Mucosa of gallbladder (tissue), 1 donor: ENCODE results near the gene C17orf78. TPM values are rescaled to one million over a fixed set of nuclear protein-coding genes. Genes with fewer than 3 reads are reported as not detected.
"Not testable (repeated sequence)": the region's sequence is repeated elsewhere in the genome, so short reads cannot be mapped to it uniquely, and the experiment has no call there.

Experiments
- DNase-seq: peaks from one replicate; pipeline ENCODE4 v3.0.0-alpha.2; 2020; ENCODE audit warnings: low spot score
- total RNA-seq: library from RNA; stranded (reverse); gene quantifications from one replicate; pipeline ENCODE4 v1.2.1, GENCODE V29; 2021
- donor health status: DM: no; HTN: no; CAD: no.

Gene C17orf78
- total RNA-seq: not detected

DNA sequence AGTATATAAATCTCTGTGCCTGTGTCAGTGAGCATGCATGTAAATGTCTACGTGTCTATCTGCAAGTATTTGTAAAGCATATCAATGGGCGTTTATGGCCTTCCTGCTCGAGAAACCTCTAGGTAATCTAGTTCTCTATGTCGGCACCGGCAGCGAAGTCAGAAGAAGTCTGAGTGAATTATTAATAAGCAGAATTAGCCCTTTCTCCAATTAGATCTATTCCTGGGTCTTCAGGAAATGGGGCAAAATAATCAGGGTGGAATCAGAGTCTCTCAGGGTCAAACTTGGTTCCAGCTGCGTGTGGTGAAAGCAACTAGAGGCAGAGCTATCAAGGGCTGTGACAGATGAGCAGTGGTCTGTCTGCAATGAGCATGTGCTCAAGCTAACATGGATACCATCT lies at the start of gene C17orf78:
Gene C17orf78, plus strand, starts transcription at position 280 of the 400 bp plus-strand sequence. Its CDS starts 108 bp downstream, at position 388.
- DNase-seq: no peak

DNA sequence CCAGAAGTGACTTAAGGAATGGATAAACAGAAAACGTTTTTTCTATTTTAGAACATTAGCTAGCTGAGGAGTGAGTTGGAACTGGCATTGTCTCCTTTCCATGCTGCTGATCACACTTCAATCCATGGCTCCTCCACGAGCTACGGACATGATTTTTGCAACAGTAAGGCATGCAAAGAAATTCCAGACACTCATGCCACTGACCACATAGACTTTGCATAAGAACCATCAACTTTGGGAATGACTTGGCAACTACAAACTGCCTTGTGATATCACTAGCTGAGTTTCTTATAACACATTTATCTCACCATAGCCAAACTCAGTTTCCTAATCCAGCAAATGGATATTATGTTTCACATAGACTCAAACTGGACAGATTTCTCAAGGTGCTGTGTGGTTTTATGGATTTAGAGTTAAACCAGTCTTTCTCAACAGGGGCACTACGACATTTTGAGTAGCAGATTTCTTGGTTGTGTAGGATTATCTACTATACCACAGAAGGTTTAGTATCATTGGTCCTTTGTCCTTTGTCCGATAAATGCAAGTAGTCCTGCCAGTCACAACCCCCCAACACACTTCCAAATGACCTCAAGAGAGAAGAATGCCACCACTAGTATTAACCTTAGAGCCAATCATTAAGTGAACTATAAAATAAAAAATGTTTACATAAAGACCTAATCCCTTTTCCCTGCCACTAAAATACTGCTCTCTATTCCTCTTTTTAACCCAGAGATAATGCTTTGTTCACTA lies 48.3 kb upstream of the C17orf78 start:
- no peak for DNase-seq

DNA sequence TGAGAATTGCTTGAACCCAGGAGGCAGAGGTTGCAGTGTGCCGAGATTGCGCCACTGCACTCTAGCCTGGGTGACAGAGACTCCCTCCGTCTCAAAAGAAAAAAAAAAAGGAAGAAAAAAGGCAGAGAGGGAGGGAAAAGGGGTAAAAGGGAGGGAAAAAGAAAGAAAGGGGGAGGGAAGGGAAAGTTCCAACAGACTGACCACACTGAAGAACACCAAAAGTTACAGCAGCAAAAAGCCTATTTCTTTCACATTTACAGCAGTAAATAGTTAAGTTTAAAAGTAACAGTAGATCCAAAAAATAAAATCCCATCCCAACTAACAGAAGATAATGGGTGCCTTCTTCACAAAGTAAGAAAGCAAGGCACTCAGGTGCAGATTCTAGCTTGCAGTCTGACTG lies 36.9 kb upstream of the C17orf78 start:
- DNase-seq: no peak

DNA sequence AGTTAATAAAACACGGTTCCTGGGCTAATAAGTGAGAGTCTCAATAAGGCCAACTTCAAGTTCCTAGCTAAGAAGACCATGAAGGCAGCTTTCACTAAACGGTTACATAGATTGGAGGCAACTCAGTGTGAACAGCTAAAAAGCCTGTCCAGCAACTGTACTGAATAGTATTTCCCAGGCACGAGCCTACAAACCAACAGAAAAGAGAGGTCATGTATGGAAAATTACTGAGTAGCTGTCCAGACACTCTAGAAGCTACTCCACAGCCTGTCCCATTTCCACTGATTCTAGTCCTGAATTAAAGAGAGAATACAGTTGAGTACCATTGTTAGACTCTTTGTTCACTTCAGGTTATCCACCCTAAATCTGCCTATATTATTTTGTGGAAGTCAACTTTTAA lies 36.5 kb upstream of the C17orf78 start:
- DNase-seq: no peak

DNA sequence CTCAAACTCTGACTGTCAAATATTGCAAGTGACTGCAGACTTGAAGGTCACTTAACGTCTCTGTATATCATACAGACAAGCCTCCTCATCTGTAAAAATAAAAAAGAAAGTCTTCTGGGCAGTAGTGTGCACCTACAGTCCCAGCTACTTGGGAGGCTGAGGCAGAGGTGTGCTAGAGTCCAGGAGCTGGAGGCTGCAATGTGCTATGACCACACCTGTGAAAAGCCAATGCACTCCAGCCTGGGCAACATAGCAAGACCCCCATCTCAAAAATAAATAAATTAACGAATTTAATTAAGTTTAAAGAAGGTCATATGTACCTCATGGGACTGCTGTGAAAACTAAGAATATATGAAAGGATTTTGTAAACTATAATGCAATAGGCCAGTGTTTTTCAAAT lies 35.0 kb upstream of the C17orf78 start:
- no peak for DNase-seq

DNA sequence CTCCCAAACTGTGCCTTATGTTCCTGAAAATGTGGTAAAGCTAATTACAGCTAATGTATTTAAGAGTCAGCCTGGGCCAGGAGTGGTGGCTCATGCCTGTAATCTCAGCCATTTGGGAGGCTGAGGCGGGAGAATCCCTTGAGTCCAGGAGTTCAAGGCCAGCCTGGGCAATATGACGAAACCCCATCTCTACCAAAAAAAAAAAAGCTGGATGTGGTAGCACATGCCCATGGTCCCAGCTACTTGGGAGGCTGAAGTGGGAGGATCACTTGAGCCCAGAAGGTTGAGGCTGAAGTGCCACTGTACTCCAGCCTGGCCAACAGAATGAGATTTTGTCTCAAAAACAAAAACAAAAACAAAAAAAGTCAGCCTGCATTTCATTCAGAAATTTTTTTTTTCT lies 33.2 kb upstream of the C17orf78 start:
- DNase-seq: no peak

DNA sequence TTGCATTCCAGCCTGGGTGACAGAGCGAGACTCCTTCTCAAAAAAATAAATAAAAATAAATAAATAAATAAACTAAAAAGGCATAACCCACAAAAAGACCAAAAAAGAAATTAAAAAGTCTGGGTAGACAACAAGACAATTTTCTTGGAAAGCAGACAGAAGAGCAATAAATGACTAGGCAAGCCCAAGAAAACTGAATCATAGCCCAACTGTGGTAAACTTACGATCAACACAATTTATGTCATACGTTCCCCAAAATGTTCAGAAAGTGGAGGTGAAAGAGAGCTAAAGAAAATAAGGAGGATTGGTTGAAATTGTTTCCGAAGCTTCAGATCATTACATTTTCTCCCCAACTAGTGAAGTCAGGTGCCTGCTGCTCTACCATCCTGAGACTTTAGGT lies 31.3 kb upstream of the C17orf78 start:
- no peak for DNase-seq

DNA sequence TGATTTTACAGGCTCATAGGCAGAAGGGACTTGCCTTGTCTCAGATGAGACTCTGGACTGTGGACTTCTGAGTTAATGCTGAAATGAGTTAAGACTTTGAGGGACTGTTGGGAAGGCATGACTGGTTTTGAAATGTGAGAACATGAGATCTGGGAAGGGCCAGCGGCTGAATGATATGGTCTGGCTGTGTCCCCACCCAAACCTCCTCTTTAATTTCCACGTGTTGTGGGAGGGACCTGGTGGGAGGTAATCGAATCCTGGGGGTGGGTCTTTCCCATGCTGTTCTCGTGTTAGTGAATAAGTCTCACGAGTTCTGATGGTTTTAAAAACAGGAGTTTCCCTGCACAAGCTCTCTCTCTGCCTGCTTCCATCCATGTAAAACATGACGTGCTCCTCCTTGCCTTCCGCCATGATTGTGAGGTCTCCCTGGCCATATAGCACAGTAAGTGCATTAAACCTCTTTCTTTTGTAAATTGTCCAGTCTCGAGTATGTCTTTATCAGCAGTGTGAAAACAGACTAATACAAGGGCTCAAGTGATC lies 28.9 kb upstream of the C17orf78 start:
- DNase-seq: not testable (repeated sequence)

DNA sequence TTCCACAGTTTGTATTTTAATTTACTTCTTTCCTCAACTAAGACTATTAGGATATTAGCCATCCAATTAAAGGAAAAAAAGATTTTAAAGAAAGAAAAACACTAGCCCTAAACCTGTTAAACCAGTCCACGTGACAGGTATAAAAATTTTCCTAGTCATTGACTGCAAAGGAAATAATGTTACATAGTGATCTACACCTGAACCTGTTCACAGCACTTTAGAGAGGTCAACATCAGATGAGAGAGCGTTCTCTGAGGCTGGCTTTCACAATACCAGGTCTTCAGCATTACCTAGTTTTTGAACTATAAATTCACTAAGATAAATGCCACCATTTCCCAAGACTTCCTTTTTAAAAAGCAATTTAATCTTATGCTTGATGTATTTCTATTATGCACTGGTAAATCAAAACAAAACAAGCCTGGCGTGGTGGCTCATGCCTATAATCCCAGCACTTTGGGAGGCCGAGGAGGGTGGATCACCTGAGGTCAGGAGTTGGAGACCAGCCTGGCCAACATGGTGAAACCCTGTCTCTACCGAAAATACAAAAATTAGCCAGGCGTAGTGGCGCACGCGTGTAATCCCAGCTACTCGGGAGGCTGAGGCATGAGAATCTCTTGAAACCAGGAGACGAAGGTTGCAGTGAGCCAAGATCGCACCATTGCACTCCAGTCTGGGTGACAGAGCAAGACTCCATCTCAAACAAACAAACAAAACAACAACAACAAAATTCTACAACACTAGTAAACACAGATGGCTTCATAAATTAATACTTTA lies 18.8 kb upstream of the C17orf78 start:
- DNase-seq: not testable (repeated sequence)

DNA sequence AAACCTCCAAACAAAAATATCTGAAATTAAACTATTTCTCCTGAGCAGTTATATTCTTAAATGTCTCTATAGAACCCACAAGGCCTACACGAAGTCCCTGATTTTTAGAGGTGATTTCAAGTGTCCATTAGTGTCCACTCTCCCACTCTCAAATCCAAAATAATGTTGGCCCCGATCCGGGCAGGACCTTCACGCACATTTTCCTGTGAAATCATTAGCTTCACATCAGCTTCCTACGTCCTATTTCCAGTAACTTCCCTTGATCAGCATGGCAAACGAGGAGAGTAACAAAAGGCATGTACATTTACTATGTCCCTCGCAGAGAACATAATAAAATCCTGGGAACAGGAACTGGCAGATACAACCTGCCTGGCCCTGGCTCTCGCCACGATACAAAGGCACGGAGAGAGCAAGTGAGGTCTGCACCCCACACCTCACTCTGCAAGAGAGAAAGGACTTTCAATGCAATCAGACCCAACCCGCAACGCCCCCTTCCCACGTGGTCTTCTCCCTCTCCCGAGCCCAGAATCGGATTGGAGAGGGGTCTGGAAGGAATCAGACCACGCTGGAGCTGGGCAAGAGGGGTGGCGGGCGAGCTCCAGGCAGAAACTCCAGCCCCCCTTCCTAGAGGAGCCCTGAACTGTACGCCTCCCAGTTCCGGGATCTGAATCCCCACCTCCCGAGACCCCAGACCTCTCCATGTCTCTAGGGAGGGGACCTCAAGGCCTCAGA lies 17.5 kb upstream of the C17orf78 start:
- DNase-seq: peak; percentile 21

DNA sequence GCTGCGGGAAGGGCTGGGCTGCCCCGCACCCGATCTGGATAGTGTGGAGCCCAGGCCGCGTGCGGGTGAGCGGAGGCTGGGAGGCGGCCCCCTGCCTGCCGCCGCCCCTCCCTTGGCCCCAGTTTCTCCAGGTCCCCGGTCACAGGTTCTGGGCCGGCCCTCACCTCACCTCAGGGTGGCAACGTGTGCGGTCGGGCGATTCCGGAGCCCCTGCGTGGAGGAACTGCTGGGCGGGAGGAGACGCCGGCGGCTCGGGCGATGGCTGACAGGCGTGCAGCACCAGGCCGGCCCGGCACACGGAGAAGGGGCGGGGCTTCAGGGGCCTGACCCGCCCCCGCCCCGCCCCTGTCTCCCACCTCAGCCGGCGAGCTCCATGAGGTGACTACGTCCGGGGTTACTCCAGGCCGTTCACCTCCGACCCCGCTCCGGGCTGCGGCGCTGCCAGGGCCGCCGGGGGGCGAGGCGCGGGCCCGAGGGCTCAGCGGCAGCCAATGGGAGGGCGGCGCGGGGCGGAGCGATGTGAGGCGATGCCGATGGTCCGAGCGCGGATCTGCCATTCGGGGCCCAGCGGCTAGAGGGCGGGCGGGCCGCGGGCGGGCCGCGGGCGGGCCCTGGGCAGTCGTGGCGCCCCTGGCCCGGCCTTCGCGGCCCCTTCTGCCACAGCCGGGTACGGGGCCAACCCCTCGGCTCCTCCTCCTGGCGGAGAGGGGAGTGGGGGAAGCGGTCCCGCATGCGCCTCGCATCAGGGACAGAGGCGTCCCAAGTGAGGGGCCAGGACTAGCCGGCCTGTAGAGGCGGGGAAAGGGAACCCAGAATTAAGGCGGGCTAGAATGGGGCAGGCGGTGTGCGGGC lies 16.7 kb upstream of the C17orf78 start:
- DNase-seq: peak; percentile 94

DNA sequence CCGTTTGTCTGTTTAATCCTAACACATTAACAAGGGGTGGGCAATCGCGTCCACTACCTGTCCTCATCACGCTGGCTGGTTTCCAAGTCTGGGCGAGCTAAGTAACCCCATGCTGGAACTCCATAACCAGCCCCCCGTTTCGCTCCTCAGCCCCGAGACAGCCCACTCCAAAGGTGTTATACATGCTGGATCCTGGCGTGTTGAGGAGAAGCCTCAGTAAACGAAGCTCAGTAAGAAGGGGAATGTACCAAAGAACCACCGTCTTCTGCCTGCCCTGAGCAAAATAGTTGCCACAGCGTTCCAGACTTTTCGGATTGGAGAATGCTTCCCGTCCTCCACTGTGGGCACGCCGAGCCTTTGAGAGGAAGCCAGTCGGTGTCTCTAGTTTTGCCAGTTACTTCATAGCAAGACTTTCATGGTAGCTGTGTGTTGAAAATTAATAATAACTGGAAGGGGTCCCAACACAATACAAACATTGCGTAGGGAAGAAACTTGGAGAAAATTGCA lies 16.1 kb upstream of the C17orf78 start:
- peak; percentile 12 for DNase-seq

DNA sequence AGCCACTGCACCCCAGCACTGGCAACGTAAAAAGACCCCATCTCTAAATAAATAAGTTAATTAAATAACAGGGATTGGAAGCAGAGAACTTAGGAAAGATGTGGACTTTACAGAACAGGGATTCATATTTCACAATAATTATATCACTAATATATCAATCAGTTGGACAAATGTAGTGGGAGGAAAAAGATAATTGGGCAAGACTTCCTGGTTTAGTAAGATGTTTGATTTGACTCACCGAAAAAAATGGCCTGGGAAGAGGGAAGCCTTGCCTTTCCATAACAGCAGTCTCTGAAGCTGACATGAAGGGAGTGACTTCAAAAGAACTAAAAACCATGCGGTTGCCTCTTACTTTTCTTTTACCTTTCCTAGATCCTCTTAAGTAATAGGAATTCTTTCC lies 15.2 kb upstream of the C17orf78 start:
- DNase-seq: no peak

DNA sequence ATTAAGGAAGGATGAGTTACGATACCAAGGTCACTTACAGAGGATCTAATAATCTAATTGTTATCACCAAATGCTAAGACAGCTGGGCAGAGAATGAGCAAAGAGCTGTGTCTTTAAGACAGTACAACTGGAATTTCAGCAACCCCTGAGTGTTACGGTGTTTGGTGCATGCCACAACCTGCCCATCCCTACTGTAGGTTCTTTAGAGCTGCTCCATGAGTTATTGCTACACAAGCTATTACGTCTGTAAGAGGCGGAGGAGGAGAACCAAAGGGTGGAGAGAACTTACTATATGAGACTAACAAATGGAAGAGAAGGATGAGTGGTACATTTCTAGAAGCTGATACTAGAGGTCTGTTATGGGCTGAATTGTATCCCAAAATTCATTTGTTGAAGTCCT lies 14.2 kb upstream of the C17orf78 start:
- DNase-seq: no peak

DNA sequence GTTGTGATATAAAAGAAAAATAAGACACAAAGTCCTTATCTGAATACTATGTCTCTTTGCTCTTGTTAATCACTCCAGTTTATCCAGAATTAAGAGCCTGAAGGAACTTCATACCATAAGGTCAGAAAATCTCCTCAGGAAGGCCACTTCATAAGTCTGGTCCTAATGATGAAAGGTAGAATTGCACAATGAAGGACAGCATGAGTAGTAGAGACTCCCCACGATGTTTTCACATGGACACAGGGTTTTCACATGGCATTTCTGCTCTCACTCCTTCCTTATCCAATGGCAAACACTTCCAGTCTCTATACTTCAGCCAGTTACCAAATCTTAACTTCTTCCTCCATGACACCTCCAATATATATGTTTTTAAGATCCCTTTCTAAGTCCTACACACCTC lies 10.2 kb upstream of the C17orf78 start:
- no peak for DNase-seq

DNA sequence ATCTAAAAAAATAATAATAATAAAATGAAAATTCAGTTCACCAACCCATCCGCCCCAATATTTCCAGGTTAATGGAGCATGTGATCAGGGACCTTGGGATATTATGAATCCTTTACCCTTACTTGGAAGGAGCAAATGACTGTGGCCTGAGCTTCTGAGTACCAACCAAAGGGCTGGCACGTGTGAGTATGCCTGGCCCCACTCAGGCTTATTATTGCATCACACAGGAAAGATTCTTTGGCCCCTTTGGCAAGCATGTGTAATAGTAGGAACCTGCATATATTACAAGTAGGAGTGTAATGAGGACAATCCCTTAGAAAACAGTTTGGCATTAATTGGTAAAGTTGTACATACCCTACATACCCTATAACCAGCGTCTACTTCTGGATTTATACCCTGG lies 7.2 kb upstream of the C17orf78 start:
- DNase-seq: no peak

DNA sequence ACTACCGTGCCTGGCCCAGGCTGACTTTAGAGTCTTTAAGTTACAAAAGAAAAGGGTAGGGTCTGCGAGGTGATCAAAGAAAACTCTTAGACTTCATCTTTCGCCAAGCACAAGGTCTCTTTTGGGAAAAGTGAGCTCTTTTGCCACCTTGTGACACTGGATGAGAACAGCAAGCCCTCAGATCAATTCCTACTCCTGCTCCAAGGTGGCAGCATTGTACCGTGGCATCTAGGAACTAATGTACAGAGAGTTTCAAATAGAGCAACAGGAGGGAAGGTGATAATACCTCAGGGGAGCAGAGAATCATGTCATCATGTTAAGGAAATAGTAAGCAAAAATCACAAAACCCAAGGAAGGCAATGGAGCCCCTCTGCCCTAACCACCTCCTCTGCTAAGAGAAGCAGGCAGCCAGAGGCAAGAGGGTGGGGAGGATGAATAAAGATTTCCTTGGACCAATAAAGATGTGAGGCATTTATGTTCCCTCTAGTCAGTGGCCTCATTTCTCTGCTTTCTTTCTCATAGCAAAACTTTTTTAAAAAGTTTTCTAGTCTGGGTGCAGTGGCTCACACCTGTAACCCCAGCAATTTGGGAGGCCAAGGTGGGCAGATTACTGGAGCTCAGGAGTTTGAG lies 2.1 kb upstream of the C17orf78 start:
- peak; percentile 75 for DNase-seq

DNA sequence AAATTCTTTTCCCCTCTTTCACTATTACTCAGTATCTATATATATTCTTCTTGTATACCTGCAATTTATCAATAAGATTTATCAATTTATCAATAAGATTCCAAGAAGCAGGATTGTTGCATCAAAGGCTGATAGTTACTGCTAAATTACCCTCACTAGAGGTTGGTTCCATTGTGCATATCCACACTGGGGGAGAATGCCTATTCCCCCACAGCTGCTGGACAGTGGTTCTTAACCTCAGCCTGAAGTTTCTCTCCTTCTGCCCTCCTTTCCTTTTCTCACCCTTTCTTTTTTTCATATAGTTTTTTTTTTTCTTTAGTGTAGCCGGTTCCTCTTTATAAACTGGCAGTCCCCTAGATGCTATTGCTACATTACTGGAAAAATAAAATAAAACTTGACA lies 6.3 kb downstream of the C17orf78 start:
- no peak for DNase-seq

DNA sequence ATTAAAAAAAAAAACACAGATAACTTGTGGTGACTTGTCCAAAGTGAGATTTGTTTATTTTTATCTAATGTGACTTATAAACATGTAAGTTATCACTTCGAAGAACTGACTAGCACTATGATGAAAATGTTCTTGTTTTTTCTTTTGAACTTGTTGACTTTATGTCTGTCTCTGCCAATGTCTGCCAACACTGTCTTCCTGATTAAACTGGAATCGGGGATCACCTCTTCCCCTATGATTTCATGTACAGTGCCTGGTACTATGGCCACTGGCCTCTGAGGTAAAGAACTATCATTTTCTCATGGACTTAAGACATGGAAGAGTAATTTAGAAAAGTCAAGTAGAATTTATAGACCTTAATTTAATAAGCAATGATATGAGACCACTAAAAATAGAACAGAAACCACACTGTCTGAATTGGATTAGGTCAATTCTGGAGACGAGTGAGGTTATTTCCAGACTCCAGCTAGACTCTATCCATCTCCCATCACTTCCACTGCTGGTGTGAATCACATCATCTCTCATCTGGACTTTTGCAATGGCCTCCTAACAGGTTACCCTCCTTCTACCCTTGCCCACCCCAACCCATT lies 8.9 kb downstream of the C17orf78 start:
- no peak for DNase-seq

DNA sequence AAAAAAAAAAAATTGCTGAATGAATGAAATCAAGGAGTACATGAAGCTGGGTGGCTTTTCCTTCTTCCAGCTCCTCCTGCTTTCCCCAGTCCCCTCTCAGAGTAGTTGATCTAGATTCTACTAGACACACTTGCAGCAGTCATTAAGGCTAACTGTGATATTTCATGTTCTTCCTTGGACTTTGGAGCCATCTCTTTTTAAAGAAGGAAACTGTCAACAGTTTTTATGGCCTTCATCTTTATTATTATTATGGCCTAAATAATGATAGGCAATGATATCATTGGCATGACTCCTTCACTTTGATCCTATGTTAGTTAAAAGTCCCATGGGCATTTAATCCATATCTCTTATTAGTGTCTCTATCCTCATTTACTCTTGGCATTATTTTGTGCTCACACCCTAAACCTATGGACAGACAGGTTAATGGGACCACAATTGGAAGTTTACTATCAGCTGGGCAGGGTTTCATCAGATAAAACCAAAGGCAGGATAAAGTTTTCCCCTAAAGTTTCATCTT lies 9.7 kb downstream of the C17orf78 start:
- no peak for DNase-seq
